Activated CD8-positive, alpha-beta memory T cell treated with anti-CD3 and anti-CD28 coated beads, Interleukin-2, amount 50 U/mL, for 24 hours (primary cell): ENCODE results near the gene OR52E6.

Source experiments
- DNase-seq: peaks from one replicate; pipeline ENCODE4 v3.0.0-alpha.2; 2020; ENCODE audit errors: extremely low read depth

The OR52E6 gene

DNA sequence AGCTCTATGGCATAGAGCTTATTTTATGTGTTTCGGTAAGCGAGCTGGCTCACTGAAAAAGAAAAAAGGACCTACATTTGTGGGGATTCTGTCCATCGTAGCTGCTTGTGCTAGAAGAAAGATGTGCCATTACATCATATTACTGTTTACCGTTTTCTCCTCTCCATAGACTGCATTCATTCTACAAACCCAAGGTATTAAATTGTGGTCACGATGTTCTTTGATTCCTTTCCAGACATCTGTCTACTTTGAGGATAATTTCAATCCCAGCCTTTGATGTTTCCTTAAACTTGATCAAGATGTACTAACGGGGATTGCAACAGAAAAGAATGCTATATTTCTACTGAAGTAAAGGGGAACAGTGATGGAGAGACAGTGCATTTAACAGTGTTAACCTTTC lies 45.2 kb downstream of the OR52E6 start:
- DNase-seq: no peak

DNA sequence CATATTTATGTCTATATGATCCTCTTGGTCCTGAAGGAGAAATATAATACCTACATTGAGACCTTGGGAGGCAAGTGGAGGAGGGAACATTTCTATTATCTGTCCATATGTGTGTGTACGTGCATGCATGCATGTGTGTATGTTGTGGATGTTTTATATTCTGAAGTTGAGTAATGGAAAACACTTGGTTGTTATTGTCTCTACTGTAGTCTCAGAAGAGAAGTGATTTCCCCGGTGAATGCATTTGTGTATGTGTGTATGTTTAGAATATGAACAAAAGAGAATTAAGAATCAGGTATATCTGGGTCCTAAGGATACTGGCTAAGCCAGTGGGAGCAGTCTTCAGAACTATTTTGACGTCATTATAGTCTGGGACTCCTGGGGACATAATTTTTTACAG lies 50.5 kb downstream of the OR52E6 start, which contains the start of gene OR52N1:
Gene OR52N1, minus strand, starts transcription at position 101 of the 400 bp plus-strand sequence. CDS start 2,449 bp downstream, outside the sequence.
- DNase-seq: no peak
